Stimulated activated CD4-positive, alpha-beta T cell treated with anti-CD3 and anti-CD28 coated beads, Interleukin-15, amount 100 ng/mL, for 1 hour (primary cell): Measurements from ENCODE around the gene MRTFB.
"Not testable (repeated sequence)": the region's sequence is repeated elsewhere in the genome, so short reads cannot be mapped to it uniquely, and the experiment has no call there.

Experiments used
- DNase-seq, 2 donors: peaks; one replicate each; pipeline ENCODE4 v3.0.0-alpha.2; 2020; ENCODE audit warnings: low read depth in 1 of 2, low spot score in 1 of 2

Gene MRTFB

DNA sequence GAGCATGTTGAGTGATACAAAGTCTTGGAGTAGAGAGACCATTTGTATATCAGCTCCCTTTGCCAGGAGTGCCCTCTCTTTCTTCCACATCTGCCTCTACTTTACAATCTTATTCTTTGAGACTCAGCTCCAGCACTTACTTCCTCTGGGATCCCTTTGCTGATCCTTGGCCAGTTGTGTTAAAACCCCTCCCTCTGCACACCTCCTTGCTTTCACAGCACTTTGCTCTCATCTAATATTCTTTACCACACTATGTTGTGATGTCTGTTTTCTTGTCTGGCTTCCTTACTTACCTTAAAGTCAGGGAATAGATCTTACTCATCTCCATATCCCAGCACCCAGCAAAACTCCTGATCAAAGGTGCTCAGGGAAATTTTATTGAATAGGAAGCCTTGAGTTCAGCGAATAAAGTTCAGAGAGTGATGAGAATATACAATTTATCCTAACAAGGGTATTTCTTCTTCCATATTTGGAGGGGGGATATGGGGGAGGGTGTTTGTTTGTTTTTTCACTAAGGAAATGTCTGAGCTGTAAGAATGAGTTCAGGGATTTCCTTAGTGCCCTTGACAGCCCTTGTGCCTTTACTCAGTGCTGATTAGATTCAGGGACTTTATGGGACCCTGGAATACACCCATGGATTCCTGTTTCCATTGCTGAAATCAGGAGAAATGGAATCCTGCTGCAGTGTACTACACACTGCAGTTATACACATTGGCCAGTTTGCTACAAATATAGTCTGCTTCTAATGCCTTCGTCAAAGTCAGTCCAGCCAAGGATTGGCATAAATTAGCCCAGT lies 32.0 kb downstream of the MRTFB start:
- no peak for DNase-seq

- DNase-seq: no peak
These were observed 32.9 kb downstream of the MRTFB start for GRCh38 chr16:14104066-14104465.

DNA sequence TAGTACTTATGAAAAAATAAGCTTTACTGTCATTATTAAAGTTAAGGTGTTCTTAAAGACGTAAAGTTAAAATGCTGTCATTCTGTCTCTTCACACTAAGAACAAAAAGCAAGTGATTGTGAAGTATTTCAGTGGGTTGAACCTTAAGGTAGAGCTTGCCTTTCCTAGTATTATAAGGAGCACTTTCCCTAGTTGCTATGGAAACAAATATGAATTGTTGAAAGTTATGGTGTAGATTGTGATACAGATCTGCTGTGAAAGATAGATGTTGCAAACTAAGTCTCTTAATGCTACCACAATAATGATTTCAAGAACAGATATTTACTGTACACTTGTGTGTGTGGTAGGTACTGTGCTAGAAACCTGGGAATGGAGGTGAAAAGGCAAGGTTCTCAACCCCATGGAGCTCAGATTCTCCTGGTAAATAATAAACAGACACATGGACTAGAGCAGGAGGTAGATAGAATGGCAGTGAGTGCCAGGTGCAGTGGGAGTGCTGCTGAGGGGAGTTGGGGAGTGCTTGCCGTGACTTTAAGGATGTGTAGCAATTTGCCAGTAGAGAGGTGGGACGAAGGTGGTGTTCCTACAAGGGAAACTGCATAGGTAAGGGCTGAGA lies 34.7 kb downstream of the MRTFB start:
- DNase-seq: no peak

DNA sequence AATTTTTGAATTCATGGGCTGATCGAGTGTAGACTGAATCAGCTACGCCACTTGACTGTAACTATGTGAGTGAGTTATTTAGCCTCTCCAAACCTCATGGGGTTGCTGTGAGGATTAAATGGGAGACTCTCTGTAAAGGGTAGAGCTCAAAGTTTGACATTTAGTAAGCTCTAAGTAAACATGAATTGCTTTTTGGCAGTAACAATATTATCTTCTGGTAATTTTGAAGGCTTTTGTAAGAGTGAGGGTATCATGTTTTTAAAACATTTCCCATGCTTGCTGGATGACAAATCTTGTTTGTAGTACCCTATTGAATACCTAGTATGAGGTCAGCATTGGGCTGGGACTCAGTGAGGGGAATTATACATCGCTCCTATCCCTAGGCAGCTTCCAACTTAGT lies 35.3 kb downstream of the MRTFB start:
- no peak for DNase-seq

DNA sequence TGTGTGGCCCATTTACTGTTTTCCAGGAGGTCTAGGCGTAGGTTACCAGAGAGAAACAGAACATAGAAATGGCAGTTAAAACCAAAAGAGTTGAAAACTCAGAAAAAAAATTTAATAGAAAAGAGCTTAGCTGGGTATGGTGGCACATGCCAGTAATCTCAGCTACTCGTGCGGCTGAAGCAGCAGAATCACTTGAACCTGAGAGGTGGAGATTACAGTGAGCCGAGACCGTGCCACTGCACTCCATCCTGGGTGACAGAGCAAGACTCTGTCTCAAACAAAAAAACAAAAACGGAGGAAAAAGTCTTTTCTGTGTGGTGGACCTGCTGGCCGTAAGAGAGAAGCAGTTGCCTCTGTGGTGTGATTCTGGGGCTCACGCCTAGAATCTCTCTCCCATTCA lies 35.8 kb downstream of the MRTFB start:
- DNase-seq: no peak

DNA sequence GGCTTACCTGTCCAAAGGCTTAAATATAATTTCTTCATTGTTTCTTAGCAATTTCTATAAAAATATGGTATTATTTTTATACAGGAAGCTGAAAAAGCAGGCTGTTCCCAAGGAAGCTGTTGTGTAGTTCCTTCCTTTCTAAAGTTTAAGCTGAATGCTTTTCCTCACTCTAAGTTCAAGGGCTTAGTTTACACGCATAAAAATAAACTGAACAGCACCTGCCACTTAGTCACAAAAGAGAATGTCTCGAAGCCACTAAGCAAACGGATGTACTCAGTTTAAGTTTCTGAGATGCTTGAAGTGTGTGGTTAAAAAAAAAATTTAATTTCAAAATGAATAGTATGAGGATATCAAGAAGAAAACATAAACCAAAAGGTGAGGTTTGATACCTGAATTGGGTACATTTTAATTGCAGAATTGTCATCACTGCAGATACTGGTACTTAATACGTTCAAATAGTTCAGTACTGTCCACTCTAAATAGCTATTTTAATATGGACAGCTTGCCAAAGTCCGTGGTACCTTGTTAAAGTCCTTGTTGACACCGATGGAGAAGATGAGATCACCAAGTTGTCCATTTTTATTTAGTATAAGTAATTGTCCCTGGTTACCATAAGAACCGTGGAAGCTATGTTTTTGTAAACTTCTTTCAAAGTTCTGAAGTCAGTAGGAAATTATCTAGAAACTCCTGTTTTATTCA lies 38.1 kb downstream of the MRTFB start:
- DNase-seq: no peak

DNA sequence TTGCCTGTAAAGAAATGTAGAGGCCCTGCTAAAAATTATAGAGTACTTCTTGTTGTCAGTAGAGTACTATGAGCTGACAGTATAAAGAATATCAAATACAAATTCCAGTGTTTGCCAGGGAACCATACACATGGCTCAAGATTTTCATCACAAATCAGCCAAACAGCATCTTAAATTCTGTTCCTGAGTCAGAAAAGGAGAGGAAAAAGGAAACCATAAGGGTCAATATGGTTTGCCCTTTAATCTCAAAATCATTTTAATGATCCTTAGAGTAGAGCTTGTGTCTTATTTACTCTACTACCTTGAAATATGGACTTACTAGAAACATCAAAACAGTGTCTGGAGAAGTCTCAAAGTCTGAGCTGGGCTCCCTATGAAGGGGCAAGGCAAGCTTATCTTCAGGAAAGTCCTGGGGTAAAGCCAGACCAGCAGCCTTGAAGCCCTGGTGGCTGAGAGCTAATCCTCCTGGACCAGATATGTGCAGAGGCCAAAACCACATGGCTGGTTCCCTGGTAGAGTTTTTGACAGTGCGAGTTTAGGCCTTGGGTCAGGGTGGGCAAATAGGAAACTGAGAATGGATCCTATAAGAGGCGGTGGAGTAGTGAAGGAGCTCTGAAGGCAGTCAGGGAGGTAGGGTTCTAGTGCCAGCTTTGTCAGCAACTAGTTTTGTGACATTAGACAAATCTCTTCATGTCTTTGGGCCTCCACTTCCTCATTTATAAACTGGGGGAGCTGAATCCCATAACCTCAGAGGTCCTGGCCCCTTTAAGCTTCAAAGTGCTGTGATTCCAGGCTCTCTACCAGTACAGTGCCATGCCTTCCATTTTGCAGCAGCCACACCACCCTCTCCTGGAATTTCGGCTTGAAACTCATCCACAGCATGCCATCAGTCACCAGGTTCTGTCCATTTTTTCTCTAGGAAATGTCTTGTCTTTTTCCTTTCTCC lies 38.9 kb downstream of the MRTFB start:
- DNase-seq: no peak

DNA sequence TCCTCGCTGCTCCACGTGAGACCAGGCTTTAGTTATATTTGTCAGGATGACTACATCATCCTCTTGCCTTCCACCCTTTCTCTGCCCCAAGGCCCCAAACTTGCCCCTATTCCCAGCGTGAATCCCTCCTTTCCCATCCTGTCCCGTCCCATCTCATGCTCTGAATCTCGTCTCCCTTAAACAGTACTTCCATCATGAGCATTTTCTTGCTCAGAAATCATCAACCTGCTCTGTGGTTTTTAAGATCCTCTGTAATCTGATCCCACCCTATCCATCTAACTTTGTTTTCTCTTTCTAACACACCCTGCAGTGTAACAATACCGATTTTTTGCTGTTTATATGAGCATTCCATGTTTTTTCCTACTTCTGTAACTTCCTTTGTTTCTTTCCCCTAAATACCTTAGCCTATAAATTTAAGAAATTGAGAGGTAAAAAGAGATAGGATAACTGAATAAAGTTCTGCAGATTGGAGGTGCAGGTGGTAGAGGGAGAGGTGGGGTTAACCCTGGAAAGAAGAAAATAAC lies 39.7 kb downstream of the MRTFB start:
- no peak for DNase-seq

DNA sequence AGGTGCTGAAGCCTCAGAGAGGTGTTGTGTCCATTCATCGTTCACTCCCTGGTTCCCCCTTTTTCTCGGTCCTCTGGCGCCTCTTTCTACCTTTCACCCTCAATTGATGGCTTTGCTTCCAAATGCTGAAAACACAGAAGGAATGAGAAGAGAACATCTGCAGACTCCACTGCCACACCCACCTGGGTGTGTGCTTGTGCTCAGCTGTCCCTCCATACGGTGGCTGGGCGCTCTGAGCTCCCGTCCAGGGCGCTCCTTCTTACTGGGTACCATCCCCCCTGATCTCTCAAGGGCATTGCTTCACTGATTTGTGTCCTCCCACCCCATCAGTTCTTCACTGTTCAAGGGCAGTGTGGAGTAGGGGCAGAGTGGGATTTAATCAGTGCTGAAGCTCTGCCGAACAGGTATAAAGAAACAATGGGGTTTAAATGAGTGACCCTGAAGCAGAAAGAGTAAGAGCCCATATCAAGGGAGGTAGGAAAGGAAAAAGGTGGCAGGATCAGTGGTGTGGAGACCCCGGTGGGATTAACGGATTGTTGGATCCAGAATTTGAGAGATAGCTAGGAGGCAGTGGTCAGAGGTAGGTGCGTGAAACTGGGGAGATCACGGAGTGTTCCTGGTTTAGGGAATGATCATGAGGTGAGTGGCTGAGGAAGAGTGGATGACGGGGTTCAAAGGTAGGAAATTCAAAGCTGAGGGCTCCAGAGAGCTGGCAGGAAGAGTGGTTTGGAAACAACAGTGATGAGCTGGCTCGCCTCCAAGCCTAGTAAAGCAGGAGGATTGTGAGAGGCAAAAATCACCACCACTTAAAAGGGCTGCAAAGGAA lies 40.8 kb downstream of the MRTFB start:
- no peak for DNase-seq

DNA sequence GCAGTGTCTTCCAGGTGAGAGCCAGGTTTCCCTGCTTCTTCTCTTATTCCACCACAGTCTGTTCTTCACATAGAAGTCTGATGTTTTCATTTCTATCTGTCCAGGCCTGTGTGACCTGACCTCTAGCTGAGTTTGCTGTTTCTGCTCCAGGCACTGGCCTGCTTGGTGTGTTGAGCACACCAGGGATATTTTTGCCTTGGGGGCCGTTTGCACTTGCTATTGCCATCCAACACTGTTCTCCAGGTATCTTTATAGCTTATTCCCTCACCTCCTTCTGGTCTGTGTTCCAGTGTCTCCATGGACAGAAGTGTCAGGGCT lies 41.4 kb downstream of the MRTFB start:
- no peak for DNase-seq

DNA sequence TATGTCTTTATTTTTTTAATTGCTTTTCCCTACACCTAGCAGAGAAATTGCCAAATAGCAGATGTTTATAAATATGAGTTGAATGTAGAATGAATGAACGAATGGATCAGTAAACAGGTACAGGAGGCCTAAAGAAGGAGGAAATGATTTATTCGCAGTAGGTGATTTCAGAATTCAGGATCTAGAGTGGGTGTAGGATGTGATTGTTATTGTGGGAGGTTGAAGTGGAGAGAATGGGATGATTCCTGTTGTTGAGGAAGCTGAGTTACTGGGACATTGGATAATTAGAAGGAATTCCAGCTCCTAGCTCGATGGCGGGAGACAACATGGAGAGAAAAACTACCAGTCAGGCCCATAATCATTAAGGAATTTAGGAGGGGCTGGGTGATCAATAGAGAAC lies 42.2 kb downstream of the MRTFB start:
- DNase-seq: no peak

GRCh38 chr16:14117051-14117450 lies 45.9 kb downstream of the MRTFB start:
- DNase-seq: no peak

GRCh38 chr16:14119799-14120198 lies 48.7 kb downstream of the MRTFB start:
- no peak for DNase-seq

GRCh38 chr16:14120335-14120734 lies 49.2 kb downstream of the MRTFB start:
- no peak for DNase-seq

DNA sequence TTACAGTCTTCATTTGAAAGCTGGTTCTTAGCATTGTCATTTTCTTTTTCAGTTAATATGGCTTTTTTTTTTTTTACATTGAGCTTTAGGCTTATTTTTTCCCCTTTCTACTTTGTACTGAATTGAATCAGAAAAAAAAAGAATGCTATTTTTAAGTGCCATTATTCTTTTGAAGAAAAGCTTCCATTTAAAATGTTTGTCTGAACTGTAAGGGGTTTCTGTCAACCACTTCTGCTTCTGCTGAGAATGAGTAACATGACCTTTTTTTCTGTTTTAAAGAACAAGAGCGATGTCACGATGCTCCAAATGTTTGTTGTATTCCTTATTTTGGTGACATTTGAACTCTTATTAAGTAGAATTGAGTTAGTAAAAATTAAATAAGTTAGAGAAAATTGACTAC lies 50.0 kb downstream of the MRTFB start:
- DNase-seq: no peak

- DNase-seq: no peak
These were observed 50.8 kb downstream of the MRTFB start for GRCh38 chr16:14121872-14122271.

DNA sequence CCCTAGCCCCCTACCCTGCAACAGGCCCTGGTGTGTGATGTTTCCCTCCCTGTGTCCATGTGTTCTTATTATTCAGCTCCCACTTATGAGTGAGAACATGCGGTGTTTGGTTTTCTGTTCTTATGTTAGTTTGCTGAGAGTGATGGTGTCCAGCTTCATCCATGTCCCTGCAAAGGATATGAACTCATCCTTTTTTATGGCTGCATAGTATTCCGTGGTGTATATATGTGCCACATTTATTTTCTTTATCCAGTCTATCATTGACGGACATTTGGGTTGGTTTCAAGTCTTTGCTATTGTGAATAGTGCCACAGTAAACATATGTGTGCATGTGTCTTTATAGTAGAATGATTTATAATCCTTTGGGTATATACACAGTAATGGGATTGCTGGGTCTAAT lies 51.3 kb downstream of the MRTFB start:
- DNase-seq: not testable (repeated sequence)

GRCh38 chr16:14125000-14125681 lies 54.0 kb downstream of the MRTFB start:
- no peak for DNase-seq

DNA sequence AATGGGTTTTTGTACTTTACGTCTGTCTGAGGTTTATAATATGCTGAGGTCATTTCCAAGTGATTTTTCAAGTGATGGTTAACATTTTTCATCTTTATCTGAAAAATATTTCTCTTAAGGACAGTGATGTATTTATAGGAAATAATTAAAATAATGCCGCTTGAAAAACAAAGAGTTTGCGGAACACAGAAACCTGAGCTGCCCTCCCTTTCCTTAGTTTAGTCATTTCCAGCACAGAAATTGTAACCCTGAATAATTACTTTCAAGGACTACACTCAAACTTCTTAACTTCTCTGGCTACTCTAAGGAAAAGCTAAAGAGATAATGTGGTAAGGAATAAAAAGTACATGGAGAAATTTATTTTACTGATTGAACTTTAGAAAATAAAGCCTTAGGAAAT lies 54.6 kb downstream of the MRTFB start:
- no peak for DNase-seq

DNA sequence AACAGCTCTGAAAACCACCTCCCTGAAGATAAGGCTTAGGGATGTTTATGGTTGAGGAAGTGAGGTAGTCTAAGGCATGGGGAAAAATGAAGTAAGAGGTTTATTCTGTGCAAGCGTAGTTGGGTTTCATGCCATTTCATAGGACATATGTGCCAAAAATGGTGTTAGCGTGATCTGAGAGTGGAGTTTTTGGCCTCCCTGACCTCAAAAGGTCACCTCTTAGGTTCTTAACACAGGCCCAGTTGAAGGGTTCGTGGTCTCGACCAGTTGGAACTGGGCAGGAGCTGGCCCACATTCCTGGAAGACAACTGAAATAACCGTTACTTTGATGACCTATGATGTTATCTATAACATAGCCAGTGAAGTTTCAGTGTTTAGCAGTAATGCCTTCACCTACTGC lies 57.0 kb downstream of the MRTFB start:
- DNase-seq: no peak
